CD8-positive, alpha-beta memory T cell (primary cell): Measurements from ENCODE around the gene FOXP3. TPM values are rescaled to one million over a fixed set of nuclear protein-coding genes. Genes with fewer than 3 reads are reported as not detected.

Experiments
- CTCF ChIA-PET: fragments of 350-600 bp; sonication (Branson Sonifier 250); formaldehyde crosslinking; loops from one replicate; lab custom pipeline; 2021; ENCODE audit warnings: antibody characterized with exemption; lab: Charles Lee
- POLR2A ChIA-PET: fragments of 350-600 bp; sonication (Branson Sonifier 250); formaldehyde crosslinking; loops from one replicate; lab custom pipeline; 2021; ENCODE audit warnings: antibody characterized with exemption; lab: Charles Lee
- DNase-seq, 5 donors: peaks; one replicate each; pipeline versions ENCODE4 v3.0.0 to v3.0.0-alpha.2; 2020 to 2022; ENCODE audit warnings: mixed read lengths in 1 of 5
- H3K27ac ChIP-seq: one replicate; pipeline ENCODE4 v1.7.0; 2013; ENCODE audit warnings: low read depth, mild to moderate bottlenecking, low read length, moderate library complexity
- H3K27me3 ChIP-seq: 2 replicates; pipeline ENCODE4 v1.7.0; 2013; ENCODE audit warnings: low read length, mild to moderate bottlenecking; ENCODE audit not compliant: insufficient read depth, poor library complexity, severe bottlenecking
- H3K36me3 ChIP-seq: 2 replicates; pipeline ENCODE4 v1.7.0; 2013; ENCODE audit warnings: mild to moderate bottlenecking, low read length, moderate library complexity; ENCODE audit not compliant: insufficient read depth
- H3K4me1 ChIP-seq: 2 replicates; pipeline ENCODE4 v1.7.0; 2013; ENCODE audit warnings: mild to moderate bottlenecking, low read length, moderate library complexity; ENCODE audit not compliant: insufficient read depth
- H3K4me3 ChIP-seq: 2 replicates; pipeline ENCODE4 v1.7.0; 2013; ENCODE audit warnings: mild to moderate bottlenecking, low read length
- H3K9me3 ChIP-seq: 2 replicates; pipeline ENCODE4 v1.7.0; 2013; ENCODE audit warnings: mild to moderate bottlenecking, low read length
- H3K27ac Mint-ChIP-seq, 8 donors: one replicate each; pipeline ENCODE4 v1.8.0; 2020 to 2021; ENCODE audit warnings: mixed read lengths in 8 of 8, mild to moderate bottlenecking in 6 of 8, inconsistent platforms in 3 of 8, moderate library complexity in 3 of 8
- H3K27me3 Mint-ChIP-seq, 2 donors: one replicate each; pipeline ENCODE4 v1.8.0; 2020 to 2021; ENCODE audit warnings: mixed read lengths in 2 of 2, mild to moderate bottlenecking in 1 of 2, moderate library complexity in 1 of 2
- H3K36me3 Mint-ChIP-seq, 3 donors: one replicate each; pipeline ENCODE4 v1.8.0; 2020 to 2021; ENCODE audit warnings: mixed read lengths in 3 of 3, inconsistent platforms in 1 of 3, mild to moderate bottlenecking in 1 of 3
- H3K4me1 Mint-ChIP-seq, 3 donors: one replicate each; pipeline ENCODE4 v1.8.0; 2020 to 2021; ENCODE audit warnings: mixed read lengths in 3 of 3, inconsistent platforms in 1 of 3, mild to moderate bottlenecking in 1 of 3
- H3K4me3 Mint-ChIP-seq, 7 donors: one replicate each; pipeline ENCODE4 v1.8.0; 2020 to 2021; ENCODE audit warnings: mixed read lengths in 7 of 7, mild to moderate bottlenecking in 6 of 7, moderate library complexity in 4 of 7, inconsistent platforms in 2 of 7
- H3K9me3 Mint-ChIP-seq, 5 donors: one replicate each; pipeline ENCODE4 v1.8.0; 2020 to 2022; ENCODE audit warnings: mixed read lengths in 5 of 5, mild to moderate bottlenecking in 3 of 5, moderate library complexity in 2 of 5, inconsistent platforms in 1 of 5
- polyA plus RNA-seq: library from polyadenylated mRNA; unstranded; fragments of 300-500 nt; fragmentation: Illumina TruSeq; gene quantifications from one replicate; pipeline ENCODE4 v1.2.3, GENCODE V29; 2021
- total RNA-seq, 2 experiments: library from RNA; stranded (reverse); gene quantifications; one replicate each; pipeline ENCODE4 v1.2.3, GENCODE V29; 2021

The FOXP3 gene
- total and polyA plus RNA-seq, 3 experiments from 2014 or later: 1.6 to 11.2 (median 10.5) TPM

DNA sequence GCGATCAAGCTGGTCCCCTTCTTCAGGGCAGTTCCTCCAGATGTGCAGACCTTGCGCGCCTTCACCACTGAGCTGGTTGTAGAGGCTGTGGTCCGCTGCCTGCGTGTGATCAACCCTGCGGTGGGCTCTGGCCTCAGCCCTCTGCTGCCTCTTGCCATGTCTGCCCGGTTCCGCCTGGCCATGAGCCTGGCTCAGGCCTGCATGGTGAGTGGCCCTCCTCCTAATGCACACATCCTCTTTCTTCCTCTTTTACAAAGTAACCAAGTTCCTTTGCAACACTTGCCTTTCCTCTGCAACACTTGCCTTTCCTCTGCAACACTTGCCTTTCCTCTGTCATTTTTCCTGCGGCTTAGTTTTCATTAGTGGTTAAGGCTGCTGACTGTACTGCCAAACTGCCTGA, 27.4 kb downstream of the FOXP3 start:
- ChIA-PET CTCF (no interaction called here), POLR2A (no interaction called here)
- DNase-seq: no peak
- no peaks in the 10 kb centered on the region for H3K36me3 ChIP-seq
- H3K27ac ChIP-seq: peak overlapping the region; percentile 44
- peaks cover 16 to 36% (median 27%) of the 10 kb centered on the region in 3 donors for H3K4me1 Mint-ChIP-seq
- H3K9me3 Mint-ChIP-seq: no peaks in the 10 kb centered on the region
- no peaks in the 10 kb centered on the region for H3K9me3 ChIP-seq
- peaks cover 0 to 27% (median 0%) of the 10 kb centered on the region in 3 donors for H3K36me3 Mint-ChIP-seq
- no peaks in the 10 kb centered on the region for H3K27me3 ChIP-seq
- peak overlapping the region; percentile 28 to 89 (median 85) for H3K27ac Mint-ChIP-seq
- peak overlapping the region; percentile 26 for H3K4me3 ChIP-seq
- H3K27me3 Mint-ChIP-seq: no peaks in the 10 kb centered on the region
- H3K4me1 ChIP-seq: peaks cover 24% of the 10 kb centered on the region
- H3K4me3 Mint-ChIP-seq: peak overlapping the region; percentile 61 to 94 (median 90)

DNA sequence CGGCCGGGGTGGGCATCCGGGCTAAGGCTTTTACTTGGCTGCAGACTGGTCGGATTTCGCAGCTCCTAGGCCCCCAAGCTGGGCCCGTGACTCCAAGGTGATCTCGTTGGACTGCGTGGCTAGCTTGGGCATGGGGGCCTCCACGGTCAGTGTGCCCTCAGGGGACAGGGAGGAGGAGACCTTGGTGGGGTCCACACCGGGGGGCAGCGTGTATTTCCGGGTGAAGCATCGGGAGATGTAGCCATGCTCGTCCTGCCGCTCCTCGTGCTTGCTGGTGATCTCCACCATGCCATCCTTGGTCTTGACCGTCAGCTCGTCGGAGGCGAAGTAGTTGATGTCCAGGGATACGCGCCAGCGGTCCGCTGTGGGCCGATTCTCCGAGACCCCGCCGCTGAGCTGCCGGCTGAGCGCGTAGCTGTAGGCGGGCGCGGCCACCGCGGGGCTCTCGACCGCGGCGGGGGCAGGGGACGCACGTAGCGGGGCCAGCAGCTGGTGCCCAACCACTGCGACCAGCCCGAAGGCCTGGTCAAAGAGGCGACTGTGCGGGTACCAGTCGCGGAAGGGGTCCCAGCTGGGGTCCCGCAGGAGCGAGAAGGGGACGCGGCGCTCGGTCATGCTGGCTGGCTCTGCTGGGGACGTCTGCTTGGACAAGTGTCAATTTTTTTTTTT, 30.5 kb downstream of the FOXP3 start:
- Mint-ChIP-seq H3K27me3 (peaks cover 0 to 1% of the 10 kb centered on the region in 2 donors), H3K9me3 (no peaks in the 10 kb centered on the region), H3K4me1 (peaks cover 22 to 43% (median 31%) of the 10 kb centered on the region in 3 donors), H3K4me3 (peak overlapping the region in 1 of 7 donors; percentile 34), H3K36me3 (peaks cover 0 to 10% (median 0%) of the 10 kb centered on the region in 3 donors), H3K27ac (no peak overlapping the region)
- H3K36me3 ChIP-seq: no peaks in the 10 kb centered on the region
- no peaks in the 10 kb centered on the region for H3K9me3 ChIP-seq
- ChIA-PET POLR2A (no interaction called here), CTCF (no interaction called here)
- no peak for DNase-seq
- H3K4me1 ChIP-seq: peaks cover 29% of the 10 kb centered on the region
- H3K27ac ChIP-seq: no peak overlapping the region
- no peak overlapping the region for H3K4me3 ChIP-seq
- H3K27me3 ChIP-seq: no peaks in the 10 kb centered on the region

DNA sequence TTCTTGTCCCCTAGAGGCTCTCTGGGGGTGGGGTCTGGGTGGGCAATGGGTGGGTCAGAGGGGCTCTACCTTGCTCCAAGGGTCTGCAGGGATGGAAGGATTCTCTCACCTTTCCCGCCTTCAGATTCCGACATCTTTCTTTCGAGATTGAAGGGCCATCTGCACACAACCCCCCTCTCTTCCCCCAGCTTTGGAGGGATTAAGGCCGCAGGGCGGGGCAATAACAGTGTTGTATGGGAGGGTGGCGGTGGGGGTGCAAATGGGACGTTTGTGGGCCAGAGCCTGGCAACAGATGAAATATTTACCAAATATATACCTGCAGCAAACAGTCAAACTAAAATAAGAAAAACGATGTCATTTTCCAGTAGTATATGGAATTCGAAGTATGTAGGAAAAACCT, 31.3 kb downstream of the FOXP3 start, which contains the start of gene CACNA1F:
CACNA1F (minus strand) TSS at position 165 of the 400 bp plus-strand sequence; CDS start at position 134, 31 bp downstream.
- no peaks in the 10 kb centered on the region for H3K9me3 Mint-ChIP-seq
- Histone ChIP-seq H3K9me3 (no peaks in the 10 kb centered on the region), H3K27ac (no peak within 1 kb of the TSS), H3K27me3 (no peaks in the 10 kb centered on the region), H3K4me3 (no peak within 1 kb of the TSS), H3K36me3 (no peaks in the 10 kb centered on the region), H3K4me1 (peaks cover 29% of the 10 kb centered on the region)
- no peak for DNase-seq
- ChIA-PET POLR2A (no interaction called here), CTCF (no interaction called here)
- peaks cover 22 to 43% (median 31%) of the 10 kb centered on the region in 3 donors for H3K4me1 Mint-ChIP-seq
- H3K27me3 Mint-ChIP-seq: peaks cover 0 to 1% of the 10 kb centered on the region in 2 donors
- H3K4me3 Mint-ChIP-seq: peak within 1 kb of the TSS in 3 of 7 donors; percentile 24 to 74 (median 34)
- peak within 1 kb of the TSS in 4 of 8 donors; percentile 31 to 82 (median 51) for H3K27ac Mint-ChIP-seq
- peaks cover 0 to 7% (median 0%) of the 10 kb centered on the region in 3 donors for H3K36me3 Mint-ChIP-seq

DNA sequence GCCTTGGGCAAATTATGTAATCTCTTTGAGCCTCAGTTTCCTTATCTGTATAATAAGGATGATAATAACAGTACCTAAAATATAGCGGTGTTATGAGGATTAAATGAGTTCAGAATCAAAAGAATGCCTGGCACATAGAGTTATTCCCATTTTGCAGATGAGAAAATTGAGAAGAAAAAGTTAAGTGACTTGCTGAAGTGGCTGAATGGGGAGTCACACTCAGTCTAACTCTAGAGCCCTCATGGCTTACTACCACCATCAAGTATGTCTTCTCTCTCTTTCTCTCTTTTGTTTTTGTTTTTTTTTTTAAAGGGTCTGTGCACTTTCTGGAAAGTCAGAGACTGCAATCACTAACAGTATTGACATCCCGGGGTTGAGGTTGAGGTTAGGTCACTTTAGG, 32.0 kb downstream of the FOXP3 start:
- Histone ChIP-seq H3K27ac (no peak overlapping the region), H3K36me3 (no peaks in the 10 kb centered on the region), H3K9me3 (no peaks in the 10 kb centered on the region), H3K4me3 (no peak overlapping the region), H3K4me1 (peaks cover 29% of the 10 kb centered on the region), H3K27me3 (no peaks in the 10 kb centered on the region)
- Mint-ChIP-seq H3K27ac (peak overlapping the region in 3 of 8 donors; percentile 31 to 82 (median 42)), H3K36me3 (peaks cover 0 to 7% (median 0%) of the 10 kb centered on the region in 3 donors), H3K4me1 (peaks cover 22 to 41% (median 30%) of the 10 kb centered on the region in 3 donors), H3K27me3 (peaks cover 0 to 1% of the 10 kb centered on the region in 2 donors), H3K9me3 (no peaks in the 10 kb centered on the region), H3K4me3 (peak overlapping the region in 1 of 7 donors; percentile 24)
- no peak for DNase-seq
- POLR2A ChIA-PET: no interaction called here
- CTCF ChIA-PET: no interaction called here

DNA sequence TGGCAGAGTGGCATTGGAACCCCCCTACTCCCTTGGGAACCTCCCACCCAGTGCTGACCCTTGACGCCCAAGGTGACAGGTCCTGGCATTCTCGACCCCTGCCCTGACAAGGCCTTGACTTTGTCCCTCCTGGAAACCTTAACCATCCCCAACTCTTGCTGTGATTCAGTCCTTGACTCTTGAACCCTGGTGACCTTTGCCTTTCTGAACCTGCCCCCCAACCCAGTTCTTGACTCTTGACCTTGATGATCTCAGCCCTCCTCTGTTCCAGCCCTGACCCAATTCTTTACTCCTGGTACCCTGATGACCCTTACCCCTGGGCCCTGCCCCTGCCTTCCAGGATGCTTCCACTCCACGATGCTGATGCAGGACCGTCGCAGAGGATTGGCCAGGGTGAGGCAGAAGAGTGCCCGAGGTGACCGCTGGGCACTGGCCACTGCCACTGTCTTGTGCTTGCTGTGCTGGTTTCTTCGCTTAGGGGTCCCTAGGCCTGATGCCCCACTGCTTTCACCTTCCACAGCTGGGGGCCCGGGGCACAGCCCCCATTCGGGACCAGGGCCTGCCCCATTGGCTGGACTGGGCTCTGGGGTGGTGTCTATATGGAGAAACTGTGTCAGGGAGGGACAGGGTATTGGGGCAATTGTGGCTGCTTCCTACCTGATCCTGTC, 33.0 kb downstream of the FOXP3 start:
- H3K27ac ChIP-seq: peak overlapping the region; percentile 74
- Mint-ChIP-seq H3K36me3 (peaks cover 0 to 3% (median 0%) of the 10 kb centered on the region in 3 donors), H3K9me3 (no peaks in the 10 kb centered on the region), H3K4me3 (peak overlapping the region in 6 of 7 donors; percentile 43 to 87 (median 79)), H3K27me3 (peaks cover 0 to 4% of the 10 kb centered on the region in 2 donors), H3K27ac (peak overlapping the region; percentile 29 to 98 (median 90)), H3K4me1 (peaks cover 13 to 31% (median 19%) of the 10 kb centered on the region in 3 donors)
- no peak for DNase-seq
- ChIA-PET POLR2A (interaction anchor here (0.6 kb wide), 2 partner anchors 41 to 601 kb away, joined by 5 to 15 read pairs; no protein-coding TSS in a partner anchor), CTCF (no interaction called here)
- H3K36me3 ChIP-seq: no peaks in the 10 kb centered on the region
- H3K9me3 ChIP-seq: no peaks in the 10 kb centered on the region
- peaks cover 18% of the 10 kb centered on the region for H3K4me1 ChIP-seq
- H3K27me3 ChIP-seq: no peaks in the 10 kb centered on the region
- no peak overlapping the region for H3K4me3 ChIP-seq

DNA sequence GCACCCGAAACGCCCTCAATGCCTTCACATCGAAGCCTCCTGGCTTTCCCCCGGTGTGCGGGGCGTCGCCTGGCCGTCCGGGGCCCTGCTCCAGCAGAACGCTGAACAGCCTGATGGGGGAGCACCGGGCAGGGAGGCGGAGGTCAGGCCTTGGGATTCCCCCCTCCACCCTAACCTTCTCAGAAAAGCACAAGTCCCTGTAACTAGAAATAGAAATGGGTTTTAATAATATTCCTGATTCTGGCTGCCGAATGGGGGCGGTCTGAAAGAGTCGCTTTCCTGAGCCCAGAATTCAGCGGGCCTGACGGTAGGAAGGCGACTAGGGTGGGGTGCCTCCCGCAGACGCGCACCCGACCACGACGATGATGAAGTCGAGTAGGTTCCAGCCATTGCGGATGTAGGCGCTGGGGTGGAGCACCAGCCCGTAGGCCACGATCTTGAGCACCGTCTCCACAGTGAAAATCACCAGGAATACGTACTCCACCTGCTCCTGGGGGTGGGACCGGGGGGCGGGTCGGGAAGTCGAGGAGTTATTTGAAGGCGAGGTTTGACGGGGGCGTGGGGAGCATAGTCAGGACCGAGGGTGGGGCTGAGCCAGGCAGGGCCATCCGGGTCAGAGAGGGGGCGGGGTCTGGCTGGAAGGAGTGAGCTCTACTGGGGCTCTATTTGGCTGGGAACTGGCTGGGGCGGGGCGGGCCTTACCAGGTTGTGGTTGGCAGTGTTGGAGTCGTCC, 33.8 kb downstream of the FOXP3 start:
- DNase-seq: peak; percentile 28 to 72 (median 45)
- ChIA-PET POLR2A (interaction anchor here (0.6 kb wide), 2 partner anchors 40 to 600 kb away, joined by 5 to 15 read pairs; no protein-coding TSS in a partner anchor), CTCF (no interaction called here)
- Histone ChIP-seq H3K9me3 (no peaks in the 10 kb centered on the region), H3K4me3 (peak overlapping the region; percentile 45), H3K27ac (peak overlapping the region; percentile 74), H3K4me1 (peaks cover 17% of the 10 kb centered on the region), H3K36me3 (no peaks in the 10 kb centered on the region), H3K27me3 (no peaks in the 10 kb centered on the region)
- Mint-ChIP-seq H3K4me3 (peak overlapping the region; percentile 77 to 90 (median 83)), H3K9me3 (no peaks in the 10 kb centered on the region), H3K36me3 (peaks cover 0 to 3% (median 0%) of the 10 kb centered on the region in 3 donors), H3K27me3 (peaks cover 0 to 4% of the 10 kb centered on the region in 2 donors), H3K4me1 (peaks cover 12 to 29% (median 17%) of the 10 kb centered on the region in 3 donors), H3K27ac (peak overlapping the region; percentile 88 to 98 (median 94))

DNA sequence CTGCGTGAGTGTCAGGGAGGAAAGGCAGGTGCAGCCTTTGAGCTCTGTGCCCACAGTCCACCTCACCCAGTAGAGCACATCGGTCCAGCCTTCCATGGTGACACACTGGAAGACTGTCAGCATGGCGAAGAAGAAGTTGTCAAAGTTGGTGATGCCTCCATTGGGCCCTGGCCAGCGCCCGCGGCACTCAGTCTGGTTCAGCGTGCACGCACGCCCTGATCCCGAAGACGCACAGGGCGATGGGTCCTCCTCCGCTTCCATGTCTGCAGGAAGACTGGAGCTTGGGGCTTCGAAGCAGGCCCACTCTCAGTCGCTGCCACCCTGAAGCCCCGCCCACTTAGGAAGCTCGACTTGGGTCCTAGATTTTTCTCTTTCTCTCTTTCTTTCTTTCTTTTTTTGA, 36.3 kb downstream of the FOXP3 start:
- Mint-ChIP-seq H3K4me1 (peaks cover 8 to 23% (median 10%) of the 10 kb centered on the region in 3 donors), H3K36me3 (no peaks in the 10 kb centered on the region), H3K27me3 (peaks cover 0 to 7% of the 10 kb centered on the region in 2 donors), H3K4me3 (no peak overlapping the region), H3K9me3 (peaks cover 0 to 6% (median 0%) of the 10 kb centered on the region in 5 donors), H3K27ac (no peak overlapping the region)
- DNase-seq: no peak
- Histone ChIP-seq H3K4me3 (no peak overlapping the region), H3K4me1 (peaks cover 12% of the 10 kb centered on the region), H3K27me3 (no peaks in the 10 kb centered on the region), H3K9me3 (no peaks in the 10 kb centered on the region), H3K27ac (no peak overlapping the region), H3K36me3 (no peaks in the 10 kb centered on the region)
- ChIA-PET CTCF (no interaction called here), POLR2A (no interaction called here)
